NCI-H526 (cell line): ENCODE data around the gene PIP4P1.
"Not testable (repeated sequence)": the region's sequence is repeated elsewhere in the genome, so short reads cannot be mapped to it uniquely, and the experiment has no call there.

Source experiments
- DNase-seq, 2 experiments: peaks; one replicate each; lab custom pipeline; 2025; lab: John Stamatoyannopoulos, UW

Gene PIP4P1

DNA sequence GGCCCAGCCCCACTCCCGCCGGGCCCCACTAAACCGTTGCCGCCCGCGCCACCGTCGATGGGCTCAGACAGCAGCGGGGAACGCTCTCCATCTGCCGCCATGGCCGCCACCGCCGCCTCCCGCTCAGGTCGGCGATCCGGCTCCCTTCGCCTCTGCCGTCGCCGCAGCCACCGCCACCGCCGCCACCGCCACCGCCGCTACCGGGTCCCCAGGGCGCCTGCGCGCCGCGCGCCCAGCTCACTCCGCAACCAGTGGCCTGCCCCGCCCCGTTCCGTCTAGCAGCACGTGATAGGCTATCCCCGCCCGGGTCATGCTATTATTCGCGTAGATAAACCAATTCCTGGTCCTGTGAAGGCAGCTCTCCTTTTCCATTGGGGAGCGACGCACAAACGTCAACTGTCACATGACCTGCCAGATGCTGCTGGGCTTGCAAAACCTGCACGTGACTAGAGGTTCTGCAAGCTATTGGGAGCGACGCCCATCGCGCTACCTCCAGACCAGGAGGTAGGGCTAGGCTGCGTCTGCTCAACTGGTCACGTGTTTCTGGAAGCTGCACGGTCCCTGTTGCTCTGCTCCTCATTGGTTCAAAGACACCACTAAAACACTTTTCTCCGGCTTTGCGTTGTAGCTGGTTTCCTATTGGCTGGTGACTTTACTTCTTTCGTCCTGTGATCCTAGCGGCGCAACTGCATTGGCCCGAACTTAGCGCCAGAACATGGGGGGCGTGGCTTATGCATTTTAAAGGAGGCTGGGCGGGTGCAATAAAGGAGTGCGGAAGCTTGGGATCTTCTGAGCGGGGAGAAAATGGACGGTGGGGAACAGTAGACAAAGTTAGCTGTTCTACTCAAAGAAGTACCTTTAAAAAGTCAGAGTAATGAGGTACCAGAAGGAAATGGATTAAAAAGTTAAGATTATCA lies at the start of gene PIP4P1:
PIP4P1 (minus strand) TSS at position 210 of the 917 bp plus-strand sequence; CDS start at position 101, 109 bp downstream.
- DNase-seq: peak; percentile 99 to 100

GRCh38 chr14:20508367-20508766 lies 47.1 kb upstream of the PIP4P1 start:
- no peak for DNase-seq

GRCh38 chr14:20507537-20507936 lies 46.3 kb upstream of the PIP4P1 start:
- DNase-seq: not testable (repeated sequence)

GRCh38 chr14:20506752-20507151 lies 45.5 kb upstream of the PIP4P1 start:
- not testable (repeated sequence) for DNase-seq

DNA sequence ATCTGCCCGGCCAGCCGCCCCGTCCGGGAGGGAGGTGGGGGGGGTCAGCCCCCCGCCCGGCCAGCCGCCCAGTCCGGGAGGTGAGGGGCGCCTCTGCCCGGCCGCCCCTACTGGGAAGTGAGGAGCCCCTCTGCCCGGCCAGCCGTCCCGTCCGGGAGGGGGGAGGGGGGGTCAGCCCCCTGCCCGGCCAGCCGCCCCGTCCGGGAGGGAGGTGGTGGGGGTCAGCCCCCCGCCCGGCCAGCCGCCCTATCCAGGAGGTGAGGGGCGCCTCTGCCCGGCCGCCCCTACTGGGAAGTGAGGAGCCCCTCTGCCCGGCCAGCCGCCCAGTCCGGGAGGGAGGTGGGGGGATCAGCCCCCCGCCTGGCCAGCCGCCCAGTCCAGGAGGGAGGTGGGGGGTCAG lies 45.0 kb upstream of the PIP4P1 start:
- DNase-seq: not testable (repeated sequence)

- DNase-seq: no peak
These were observed 42.7 kb upstream of the PIP4P1 start for GRCh38 chr14:20503898-20504297.

DNA sequence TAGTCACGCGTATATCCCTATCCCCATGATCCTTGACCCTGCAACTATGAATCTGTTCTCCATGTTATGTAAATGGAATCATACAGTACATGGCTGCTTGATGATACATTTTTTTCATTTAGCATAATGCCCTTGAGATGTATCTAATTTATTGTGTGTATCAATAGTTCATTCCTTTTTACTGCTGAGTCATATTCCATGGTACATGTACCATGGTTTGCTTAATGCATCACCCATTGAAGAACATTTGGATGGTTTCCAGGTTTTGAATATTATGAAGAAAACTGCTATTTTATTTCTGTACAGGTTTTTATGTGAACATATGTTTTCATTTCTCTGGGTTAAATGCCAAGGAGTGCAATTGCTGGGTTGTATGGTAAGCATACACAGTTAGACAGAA lies 40.1 kb upstream of the PIP4P1 start:
- DNase-seq: no peak

- no peak for DNase-seq
These were observed 38.6 kb upstream of the PIP4P1 start for GRCh38 chr14:20499881-20500280.

DNA sequence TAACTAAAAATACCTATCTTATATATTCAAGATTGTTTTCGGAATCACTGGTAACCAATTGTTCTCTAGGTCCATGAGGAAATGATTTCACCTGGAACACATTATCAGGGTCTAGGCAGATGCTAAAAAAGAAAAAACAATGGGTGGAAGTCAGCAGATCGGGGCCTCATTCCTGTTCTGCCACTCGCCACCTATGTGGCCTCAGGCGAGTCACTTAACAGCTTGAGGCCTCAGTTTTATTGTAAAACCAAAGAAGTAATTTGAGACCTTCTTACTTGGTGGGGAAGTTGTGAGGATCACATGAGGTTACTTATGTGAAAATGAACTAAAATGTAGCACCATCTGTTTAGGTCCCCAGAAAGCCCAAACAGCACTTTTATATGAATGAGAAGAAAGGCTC lies 37.9 kb upstream of the PIP4P1 start:
- no peak for DNase-seq

DNA sequence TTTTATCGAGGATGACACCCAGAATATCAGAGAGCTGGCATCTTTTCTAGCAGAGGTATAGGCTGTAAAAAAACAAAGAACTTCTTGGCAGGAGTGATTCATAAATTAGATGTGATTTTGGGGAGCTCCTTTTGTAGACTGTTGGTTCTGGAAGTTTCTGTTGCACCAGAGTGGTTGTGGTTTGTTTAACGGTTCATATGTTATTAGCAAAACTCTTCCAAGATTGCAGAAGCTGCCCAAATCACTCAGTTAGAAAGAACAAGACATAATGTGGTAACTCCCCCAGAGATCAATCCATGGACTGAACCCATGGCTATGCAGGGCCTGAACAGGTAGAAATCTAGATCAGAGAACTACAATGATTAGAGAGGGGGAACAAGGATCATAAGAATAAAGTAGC lies 37.4 kb upstream of the PIP4P1 start:
- no peak for DNase-seq

GRCh38 chr14:20494935-20495766 lies 33.9 kb upstream of the PIP4P1 start:
- no peak for DNase-seq

DNA sequence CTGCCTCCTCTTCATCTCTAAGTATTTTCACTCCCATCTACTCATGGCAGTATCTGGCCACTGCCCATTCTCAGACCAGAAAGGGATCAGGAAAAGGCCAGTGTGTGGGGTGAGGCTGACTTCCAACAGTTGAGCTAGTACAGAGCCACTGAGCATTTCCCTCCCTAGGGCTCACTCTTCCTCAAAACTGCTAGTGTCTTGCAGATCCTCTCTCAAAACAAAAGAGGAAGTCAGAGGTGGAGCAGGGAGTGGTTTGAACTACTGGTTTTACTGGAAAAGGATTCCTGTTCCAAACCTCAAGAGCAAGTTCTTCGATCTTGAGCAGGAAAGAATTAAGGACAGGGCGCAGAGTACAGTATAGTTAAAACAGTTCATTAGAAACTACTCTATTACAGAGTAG lies 32.4 kb upstream of the PIP4P1 start:
- no peak for DNase-seq

- DNase-seq: no peak
These were observed 31.3 kb upstream of the PIP4P1 start for GRCh38 chr14:20492486-20492885.

GRCh38 chr14:20490563-20490962 lies 29.3 kb upstream of the PIP4P1 start:
- no peak for DNase-seq

DNA sequence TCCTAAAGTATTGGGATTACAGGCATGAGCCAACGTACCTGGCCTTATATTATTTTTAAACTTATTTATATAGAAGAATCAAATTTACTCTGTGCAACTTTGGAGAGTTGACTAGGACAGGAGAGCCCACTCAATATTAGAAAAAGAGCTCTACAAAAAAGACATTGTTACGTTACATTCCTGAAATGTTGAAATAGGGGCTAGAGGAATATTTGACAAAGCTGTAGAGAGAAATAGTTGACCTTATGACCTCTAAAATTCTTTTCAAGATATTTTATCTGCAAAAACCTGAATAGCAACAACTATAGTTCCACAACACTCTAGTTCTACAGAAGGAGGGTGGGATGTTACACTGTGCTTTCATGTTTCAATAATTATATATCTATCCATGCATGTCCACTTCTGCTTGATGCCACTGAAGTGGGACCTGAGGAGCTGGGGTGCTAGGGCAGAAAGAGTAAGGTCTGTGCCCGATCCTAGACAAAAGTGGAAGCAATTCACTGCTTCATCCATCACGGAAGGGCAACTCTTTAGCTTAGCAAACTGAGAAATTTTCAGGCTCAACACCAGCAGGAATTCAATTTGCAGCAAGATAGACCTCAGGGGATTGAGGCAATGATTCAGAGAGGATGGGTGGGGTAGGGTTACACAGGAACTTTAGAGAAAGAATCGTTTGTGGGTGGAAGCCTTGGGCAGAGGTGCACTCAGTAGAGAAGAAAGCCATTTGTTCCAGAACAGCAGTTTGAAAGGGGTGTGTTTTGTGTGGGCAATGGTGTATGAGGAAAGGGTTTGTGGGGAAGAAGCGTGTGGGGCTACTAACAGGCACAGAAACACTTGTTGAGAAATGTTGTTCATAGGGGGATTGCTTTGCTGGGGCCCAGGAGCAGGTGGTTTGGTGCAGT lies 28.1 kb upstream of the PIP4P1 start:
- no peak for DNase-seq

GRCh38 chr14:20487396-20487725 lies 26.1 kb upstream of the PIP4P1 start:
- DNase-seq: no peak

DNA sequence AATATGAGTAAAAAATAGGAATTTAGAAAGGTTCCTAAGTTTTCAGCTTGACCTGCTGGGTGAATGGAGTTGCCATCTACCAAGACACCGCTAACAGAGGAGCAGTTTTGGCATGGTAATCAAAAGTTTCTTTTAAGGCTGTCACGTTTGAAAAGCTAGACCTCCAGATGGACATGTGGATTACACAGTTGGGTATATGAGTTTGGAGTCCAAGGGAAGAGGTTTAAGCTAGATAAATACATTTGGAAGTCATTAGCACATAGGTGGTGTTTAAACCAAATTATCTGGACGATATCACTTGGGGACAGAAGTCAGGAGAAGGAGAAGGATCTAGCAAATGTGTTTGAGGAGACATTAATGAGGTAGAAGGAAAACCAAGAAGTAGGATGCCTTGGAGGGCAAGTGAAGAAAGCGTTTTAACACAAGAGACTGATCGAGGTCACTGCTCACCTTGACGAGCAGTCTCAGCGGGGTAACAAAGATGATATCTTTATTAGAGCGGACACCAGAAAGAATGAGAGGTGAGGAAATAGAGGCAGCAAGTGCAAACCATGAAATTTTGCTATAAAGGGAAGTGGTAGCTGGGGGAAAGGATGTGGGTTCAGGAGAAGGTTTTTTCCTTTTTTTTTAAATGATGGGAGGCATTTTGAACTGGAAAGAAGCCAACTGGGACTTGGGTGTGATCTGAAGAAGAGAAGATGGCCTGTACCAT lies 25.6 kb upstream of the PIP4P1 start:
- DNase-seq: no peak

GRCh38 chr14:20485900-20486299 lies 24.7 kb upstream of the PIP4P1 start:
- peak in 1 of 2 experiments; percentile 18 for DNase-seq

- no peak for DNase-seq
These were observed 21.1 kb upstream of the PIP4P1 start for GRCh38 chr14:20482382-20482781.

DNA sequence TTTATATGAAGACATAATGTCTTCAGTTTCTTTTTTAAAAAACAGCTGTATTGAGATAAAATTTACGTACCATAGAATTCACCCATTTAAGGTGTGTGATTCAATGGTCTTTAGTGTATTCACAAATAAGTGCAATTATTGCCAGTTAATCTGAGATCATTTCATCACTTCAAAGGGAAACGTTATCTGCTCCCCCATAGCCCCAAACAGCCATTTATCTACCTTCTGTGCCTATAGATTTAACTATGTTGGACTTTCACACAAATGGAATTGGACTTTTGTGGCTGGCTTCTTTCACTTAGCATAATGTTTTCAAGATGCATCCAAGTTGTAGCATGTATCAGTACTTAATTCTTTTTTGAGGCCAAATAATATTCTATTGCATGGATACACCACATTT lies 17.7 kb upstream of the PIP4P1 start:
- no peak for DNase-seq

DNA sequence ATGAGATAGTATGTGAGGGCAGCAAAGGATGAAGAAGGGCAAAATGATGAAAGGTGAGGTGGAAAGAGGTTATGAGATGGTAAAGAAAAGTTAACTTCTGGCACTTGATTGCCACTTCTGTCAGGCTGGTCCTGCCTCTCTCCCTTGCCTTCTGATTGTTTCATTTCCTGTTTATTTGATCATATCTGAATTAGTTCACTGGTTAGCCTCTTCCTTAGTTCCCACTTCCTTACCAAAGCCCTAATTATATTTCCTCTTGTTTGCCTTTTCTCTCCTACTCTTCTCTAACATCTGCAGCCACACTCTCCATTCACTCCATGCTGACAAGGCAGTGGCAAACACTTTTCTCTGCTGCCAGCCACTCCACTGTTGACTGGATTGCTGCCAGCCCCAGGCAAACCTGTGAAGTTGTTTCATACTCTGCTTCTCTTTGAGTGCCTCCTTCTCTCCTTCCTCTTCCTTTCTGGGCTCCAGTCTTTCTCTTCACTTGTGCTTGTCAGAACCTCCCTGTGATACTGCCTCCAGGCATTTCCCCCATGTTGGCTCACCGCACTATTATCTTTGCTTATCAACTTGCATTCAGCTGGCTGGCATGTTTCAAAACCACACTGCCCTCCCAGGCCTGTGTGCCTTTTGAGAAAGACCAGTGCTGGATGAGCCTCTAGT lies 16.1 kb upstream of the PIP4P1 start:
- DNase-seq: no peak
